OCI-LY7 (cell line): ENCODE results near the gene OTUD4.

ENCODE experiments used
- CTCF ChIP-seq: fragments of 200-600 bp; sonication (generic); conservative IDR thresholded peaks from 2 replicates; pipeline ENCODE4 v1.5.1; 2014; ENCODE audit warnings: mild to moderate bottlenecking, antibody characterized with exemption, low read length, moderate library complexity, mixed read lengths
- EZH2phosphoT487 ChIP-seq: fragments of 200-600 bp; sonication (generic); IDR thresholded peaks from 2 replicates; pipeline ENCODE4 v1.6.1; 2018; ENCODE audit warnings: low read depth, borderline replicate concordance, mild to moderate bottlenecking, mixed run types, antibody characterized with exemption, low read length, moderate library complexity, mixed read lengths

- TF ChIP-seq CTCF (peak; percentile 59), EZH2phosphoT487 (no peak)
These were observed at the start of gene OTUD4 for GRCh38 chr4:145180298-145181090.
